Measurements from ENCODE around the gene PCNX2.

The PCNX2 gene

GRCh38 chr1:233211106-233211505 lies 84.4 kb downstream of the PCNX2 start:
- H3K36me3 ChIP-seq (ENCODE audit: control insufficient read depth in 2 of 2, insufficient read depth in 1 of 2, low read length in 2 of 2): peaks cover 5 to 6% of the 10 kb centered on the region in 2 experiments; a peak in 2 of 3 replicates
- no peak for TF ChIP-seq SCRT2 (tag by site-specific recombination; IDR thresholded peaks at IDR 0.05)
- TF ChIP-seq ZNF701 (tag by site-specific recombination; IDR thresholded peaks at IDR 0.05): no peak
- TF ChIP-seq, protein P1, sequence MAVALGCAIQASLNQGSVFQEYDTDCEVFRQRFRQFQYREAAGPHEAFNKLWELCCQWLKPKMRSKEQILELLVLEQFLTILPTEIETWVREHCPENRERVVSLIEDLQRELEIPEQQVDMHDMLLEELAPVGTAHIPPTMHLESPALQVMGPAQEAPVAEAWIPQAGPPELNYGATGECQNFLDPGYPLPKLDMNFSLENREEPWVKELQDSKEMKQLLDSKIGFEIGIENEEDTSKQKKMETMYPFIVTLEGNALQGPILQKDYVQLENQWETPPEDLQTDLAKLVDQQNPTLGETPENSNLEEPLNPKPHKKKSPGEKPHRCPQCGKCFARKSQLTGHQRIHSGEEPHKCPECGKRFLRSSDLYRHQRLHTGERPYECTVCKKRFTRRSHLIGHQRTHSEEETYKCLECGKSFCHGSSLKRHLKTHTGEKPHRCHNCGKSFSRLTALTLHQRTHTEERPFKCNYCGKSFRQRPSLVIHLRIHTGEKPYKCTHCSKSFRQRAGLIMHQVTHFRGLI (tag by site-specific recombination; IDR thresholded peaks at IDR 0.05): no peak
- no peak for TF ChIP-seq REST (tag by site-specific recombination; IDR thresholded peaks at IDR 0.05)
- TF ChIP-seq ZBTB6 (tag by site-specific recombination; IDR thresholded peaks at IDR 0.05): no peak
- no peak for TF ChIP-seq OVOL3 (tag by site-specific recombination; IDR thresholded peaks at IDR 0.05)
- no peak for TF ChIP-seq FEZF1 (tag by site-specific recombination; IDR thresholded peaks at IDR 0.05)
- TF ChIP-seq ZNF664 (tag by site-specific recombination; IDR thresholded peaks at IDR 0.05): no peak
- TF ChIP-seq ZNF416 (tag by site-specific recombination; IDR thresholded peaks at IDR 0.05): no peak
- no peak for TF ChIP-seq ZSCAN30 (tag by site-specific recombination; IDR thresholded peaks at IDR 0.05)
- TF ChIP-seq ZFP41 (tag by site-specific recombination; IDR thresholded peaks at IDR 0.05; ENCODE audit: borderline replicate concordance): no peak
- no peaks in the 10 kb centered on the region for H3K9me3 ChIP-seq (ENCODE audit: control insufficient read depth, insufficient read depth, low read depth, low read length)
- H3K27ac ChIP-seq (ENCODE audit: extremely low read depth, low read depth, low read length): no peak overlapping the region
- H3K4me1 ChIP-seq (ENCODE audit: control insufficient read depth, insufficient read depth, low read length): peaks cover 10% of the 10 kb centered on the region; the same call in 1 of the 2 replicates
- POLR2A ChIA-PET: no interaction called here
- CTCF ChIA-PET: no interaction called here
- H3K4me3 ChIP-seq (ENCODE audit: low read depth, low read length): no peak overlapping the region

- Histone ChIP-seq H3K36me3 (ENCODE audit: control insufficient read depth in 2 of 2, insufficient read depth in 1 of 2, low read length in 2 of 2) (peaks cover 6 to 9% of the 10 kb centered on the region in 2 experiments), H3K9me3 (ENCODE audit: control insufficient read depth, insufficient read depth, low read depth, low read length) (no peaks in the 10 kb centered on the region), H3K4me3 (ENCODE audit: low read depth, low read length) (no peak overlapping the region), H3K27ac (ENCODE audit: extremely low read depth, low read depth, low read length) (no peak overlapping the region), H3K4me1 (ENCODE audit: control insufficient read depth, insufficient read depth, low read length) (no peaks in the 10 kb centered on the region)
- TF ChIP-seq SP7 (tag by site-specific recombination; IDR thresholded peaks at IDR 0.05) (no peak), ZNF398 (tag by site-specific recombination; IDR thresholded peaks at IDR 0.05) (no peak), ZNF324 (tag by site-specific recombination; IDR thresholded peaks at IDR 0.05) (no peak), PRDM6 (tag by site-specific recombination; IDR thresholded peaks at IDR 0.05) (no peak), IKZF3 (tag by site-specific recombination; IDR thresholded peaks at IDR 0.05) (no peak)
- CTCF ChIA-PET: no interaction called here
- POLR2A ChIA-PET: no interaction called here
Measured at GRCh38 chr1:233209481-233209880, 86.0 kb downstream of the PCNX2 start.
